ENCODE results near the gene KCNJ16. TPM values are rescaled to one million over a fixed set of nuclear protein-coding genes. Genes with fewer than 3 reads are reported as not detected.

The KCNJ16 gene
- total RNA-seq, 1 donor from 2014 or later = not detected

- intact Hi-C loops (cut with DNase I) = no loop called here
- DNase-seq (ENCODE audit: missing footprints) = no peak
- no peak for ATAC-seq
These were observed 16.1 kb downstream of the KCNJ16 start for GRCh38 chr17:70091005-70091568.

GRCh38 chr17:70091696-70092095 lies 16.7 kb downstream of the KCNJ16 start:
- DNase-seq (ENCODE audit: missing footprints) (no peak), ATAC-seq (no peak)
- intact Hi-C loops (cut with DNase I) = no loop called here

GRCh38 chr17:70093163-70093562 lies 18.1 kb downstream of the KCNJ16 start:
- intact Hi-C loops (cut with DNase I) = no loop called here
- DNase-seq (ENCODE audit: missing footprints) = no peak
- no peak for ATAC-seq

- no peak for ATAC-seq
- intact Hi-C loops (cut with DNase I) = no loop called here
These were observed 20.4 kb downstream of the KCNJ16 start for GRCh38 chr17:70095455-70095854.

GRCh38 chr17:70096861-70097260 lies 21.8 kb downstream of the KCNJ16 start:
- DNase-seq (ENCODE audit: missing footprints) (no peak), ATAC-seq (no peak)
- intact Hi-C loops (cut with DNase I) = no loop called here

More at GRCh38 chr17:70095455-70095854, 20.4 kb downstream of the KCNJ16 start:
- DNase-seq (ENCODE audit: missing footprints) = no peak

- intact Hi-C loops (cut with DNase I) = no loop called here
- no peak for ATAC-seq
These were observed 23.0 kb downstream of the KCNJ16 start for GRCh38 chr17:70098030-70098429.

GRCh38 chr17:70099294-70099693 lies 24.3 kb downstream of the KCNJ16 start:
- ATAC-seq = no peak
- intact Hi-C loops (cut with DNase I) = no loop called here

More at GRCh38 chr17:70098030-70098429, 23.0 kb downstream of the KCNJ16 start:
- no peak for DNase-seq (ENCODE audit: missing footprints)

GRCh38 chr17:70099884-70100283 lies 24.9 kb downstream of the KCNJ16 start:
- intact Hi-C loops (cut with DNase I) = no loop called here
- ATAC-seq (no peak), DNase-seq (ENCODE audit: missing footprints) (no peak)

More at GRCh38 chr17:70099294-70099693, 24.3 kb downstream of the KCNJ16 start:
- DNase-seq (ENCODE audit: missing footprints) = no peak

GRCh38 chr17:70100983-70101382 lies 26.0 kb downstream of the KCNJ16 start:
- intact Hi-C loops (cut with DNase I) = no loop called here
- no peak for ATAC-seq
- DNase-seq (ENCODE audit: missing footprints) = no peak

- ATAC-seq = no peak
- intact Hi-C loops (cut with DNase I) = no loop called here
- DNase-seq (ENCODE audit: missing footprints) = no peak
These were observed 27.5 kb downstream of the KCNJ16 start for GRCh38 chr17:70102531-70102930.

GRCh38 chr17:70104791-70105523 lies 29.9 kb downstream of the KCNJ16 start:
- ATAC-seq (no peak), DNase-seq (ENCODE audit: missing footprints) (no peak)
- intact Hi-C loops (cut with DNase I) = no loop called here

GRCh38 chr17:70105641-70106040 lies 30.6 kb downstream of the KCNJ16 start:
- no peak for ATAC-seq
- no peak for DNase-seq (ENCODE audit: missing footprints)
- intact Hi-C loops (cut with DNase I) = no loop called here

GRCh38 chr17:70106551-70106950 lies 31.5 kb downstream of the KCNJ16 start:
- intact Hi-C loops (cut with DNase I) = no loop called here
- DNase-seq (ENCODE audit: missing footprints) (no peak), ATAC-seq (no peak)

- intact Hi-C loops (cut with DNase I) = no loop called here
- no peak for DNase-seq (ENCODE audit: missing footprints)
- ATAC-seq = no peak
These were observed 32.4 kb downstream of the KCNJ16 start for GRCh38 chr17:70107441-70107840.

GRCh38 chr17:70107904-70108565 lies 33.0 kb downstream of the KCNJ16 start:
- ATAC-seq (no peak), DNase-seq (ENCODE audit: missing footprints) (no peak)
- intact Hi-C loops (cut with DNase I) = no loop called here

- ATAC-seq (no peak), DNase-seq (ENCODE audit: missing footprints) (no peak)
- intact Hi-C loops (cut with DNase I) = no loop called here
These were observed 34.5 kb downstream of the KCNJ16 start for GRCh38 chr17:70109497-70109896.

GRCh38 chr17:70110443-70110880 lies 35.4 kb downstream of the KCNJ16 start:
- DNase-seq (ENCODE audit: missing footprints) (no peak), ATAC-seq (no peak)
- intact Hi-C loops (cut with DNase I) = no loop called here

- intact Hi-C loops (cut with DNase I) = no loop called here
- ATAC-seq (no peak), DNase-seq (ENCODE audit: missing footprints) (no peak)
These were observed 36.2 kb downstream of the KCNJ16 start for GRCh38 chr17:70111201-70111600.

GRCh38 chr17:70114405-70114804 lies 39.4 kb downstream of the KCNJ16 start:
- intact Hi-C loops (cut with DNase I) = no loop called here
- DNase-seq (ENCODE audit: missing footprints) = no peak
- ATAC-seq = no peak

- intact Hi-C loops (cut with DNase I) = no loop called here
- DNase-seq (ENCODE audit: missing footprints) = no peak
These were observed 40.1 kb downstream of the KCNJ16 start for GRCh38 chr17:70115126-70115525.

More at GRCh38 chr17:70115126-70115525, 40.1 kb downstream of the KCNJ16 start:
- no peak for ATAC-seq
